GM12878 (cell line): Measurements from ENCODE around the gene PDIK1L. TPM values are rescaled to one million over a fixed set of nuclear protein-coding genes. Genes with fewer than 3 reads are reported as not detected.

Experiments
- ATAC-seq: fragments of 200-7000 bp; cut with Tn5 transposase; 3 replicates; pipeline ENCODE4 v1.9.1; 2020; ENCODE audit warnings: mild to moderate bottlenecking, moderate library complexity
- Bru-seq: library from RNA; stranded (reverse); fragments of 400-500 nt; gene quantifications from one replicate; lab custom pipeline; 2021; lab: Mats Ljungman, UMichigan
- BruChase-seq, 2 experiments: library from RNA; stranded (reverse); fragments of 400-500 nt; gene quantifications; one replicate each; lab custom pipeline; 2021; lab: Mats Ljungman, UMichigan
- BruUV-seq: library from RNA; stranded (reverse); fragments of 400-500 nt; replicated peaks from 2 replicates; lab custom pipeline; 2021; lab: Mats Ljungman, UMichigan
- CTCF ChIA-PET: fragments of 300-600 bp; sonication (Branson Sonifier 250); formaldehyde crosslinking; extraction: SDS; loops from one replicate; lab custom pipeline; 2021; ENCODE audit warnings: inconsistent platforms; lab: Yijun Ruan, JAX
- POLR2A ChIA-PET: fragments of 350-600 bp; formaldehyde crosslinking; extraction: SDS; loops from one replicate; lab custom pipeline; 2021; ENCODE audit warnings: inconsistent platforms; lab: Charles Lee
- RAD21 ChIA-PET: fragments of 300-600 bp; sonication (Branson Sonifier 250); formaldehyde crosslinking; loops from one replicate; lab custom pipeline; 2023; ENCODE audit warnings: antibody characterized with exemption; ENCODE audit not compliant: unreplicated experiment; lab: Charles Lee
- SMC1A ChIA-PET: fragments of 300-600 bp; sonication (Branson Sonifier 250); formaldehyde crosslinking; loops from one replicate; lab custom pipeline; 2023; ENCODE audit not compliant: unreplicated experiment, uncharacterized antibody; lab: Charles Lee
- DNase-seq: peaks from one replicate; pipeline ENCODE4 v3.0.0-alpha.2; 2011; ENCODE audit warnings: low read depth, low spot score
- FAIRE-seq: peaks from 3 replicates; lab custom pipeline; 2011; peaks lifted over from hg19 to GRCh38; lab: Jason Lieb, UNC
- H2AFZ ChIP-seq: 2 replicates; pipeline ENCODE4 v1.6.0; 2011; ENCODE audit warnings: low read depth, low read length, control low read depth; ENCODE audit not compliant: control insufficient read depth
- H3K27ac ChIP-seq: 2 replicates; pipeline ENCODE4 v1.5.1; 2011; ENCODE audit warnings: control low read depth; ENCODE audit not compliant: control insufficient read depth, insufficient read depth
- H3K27me3 ChIP-seq, 2 experiments: replicated peaks in 1 of 2; 2 replicates each; pipeline versions ENCODE4 v1.6.0 to v1.6.1; 2011; ENCODE audit warnings: low read length in 1 of 2; ENCODE audit not compliant: control insufficient read depth in 2 of 2, insufficient read depth in 2 of 2
- H3K36me3 ChIP-seq, 2 experiments: 2 replicates each; pipeline ENCODE4 v1.5.1; 2011; ENCODE audit warnings: low read length in 1 of 2; ENCODE audit not compliant: control insufficient read depth in 2 of 2, insufficient read depth in 2 of 2
- H3K4me1 ChIP-seq: 2 replicates; pipeline ENCODE4 v1.6.1; 2011; ENCODE audit warnings: mild to moderate bottlenecking, low read length, moderate library complexity, mixed read lengths; ENCODE audit not compliant: control insufficient read depth, insufficient read depth
- H3K4me2 ChIP-seq: 2 replicates; pipeline ENCODE4 v1.6.0; 2011; ENCODE audit warnings: control low read depth; ENCODE audit not compliant: control insufficient read depth, insufficient read depth
- H3K4me3 ChIP-seq: fragments of 200-600 bp; sonication (generic); 2 replicates; pipeline ENCODE4 v1.5.1; 2016
- H3K79me2 ChIP-seq: 2 replicates; pipeline ENCODE4 v1.6.0; 2011; ENCODE audit warnings: low read length; ENCODE audit not compliant: control insufficient read depth, insufficient read depth
- H3K9ac ChIP-seq: 2 replicates; pipeline ENCODE4 v1.8.0; 2011; ENCODE audit warnings: low read length, control low read depth, mixed read lengths; ENCODE audit not compliant: control insufficient read depth, insufficient read depth
- H3K9me3 ChIP-seq: replicated peaks from 3 replicates; pipeline ENCODE4 v1.5.1; 2011; ENCODE audit warnings: mild to moderate bottlenecking, low read length; ENCODE audit not compliant: control insufficient read depth, insufficient read depth
- H4K20me1 ChIP-seq: 2 replicates; pipeline ENCODE4 v1.6.0; 2011; ENCODE audit not compliant: control insufficient read depth, insufficient read depth
- CHD1 ChIP-seq: IDR thresholded peaks from 2 replicates; pipeline ENCODE4 v1.6.1; 2012; ENCODE audit warnings: low read depth, low read length, improper control_type of control experiment
- CREB1 ChIP-seq: IDR thresholded peaks from 2 replicates; pipeline ENCODE4 v1.6.1; 2012; ENCODE audit warnings: low read depth, mild to moderate bottlenecking, inconsistent platforms
- EP300 ChIP-seq, 2 experiments: fragments of 150-350 bp in 1 of 2; IDR thresholded peaks; 2 replicates each; pipeline ENCODE4 v1.6.1; 2011 to 2012; ENCODE audit warnings: low read depth in 2 of 2, low read length in 2 of 2, borderline replicate concordance in 1 of 2, improper control_type of control experiment in 1 of 2, inconsistent platforms in 1 of 2; ENCODE audit not compliant: control insufficient read depth in 1 of 2
- ESRRA ChIP-seq: IDR thresholded peaks from 2 replicates; pipeline ENCODE4 v1.6.1; 2012; ENCODE audit warnings: mild to moderate bottlenecking, low read length, improper control_type of control experiment
- IRF4 ChIP-seq: IDR thresholded peaks from 2 replicates; pipeline ENCODE4 v1.6.1; 2011; ENCODE audit warnings: low read depth, low read length
- NKRF ChIP-seq: fragments of 450-650 bp; conservative IDR thresholded peaks from 2 replicates; pipeline ENCODE4 v1.6.1; 2017; ENCODE audit warnings: mild to moderate bottlenecking, moderate library complexity
- RB1 ChIP-seq: fragments of 450-650 bp; formaldehyde crosslinking; IDR thresholded peaks from 2 replicates; pipeline ENCODE4 v1.6.1; 2017; ENCODE audit warnings: mild to moderate bottlenecking, borderline replicate concordance
- SMAD1 ChIP-seq: fragments of 450-650 bp; IDR thresholded peaks from 2 replicates; pipeline ENCODE4 v1.6.1; 2018; ENCODE audit warnings: mild to moderate bottlenecking, low read depth; ENCODE audit not compliant: partially characterized antibody
- SUPT20H ChIP-seq: IDR thresholded peaks from 2 replicates; pipeline ENCODE4 v1.6.1; 2011; ENCODE audit warnings: low read depth, mild to moderate bottlenecking, low read length, moderate library complexity, borderline replicate concordance; ENCODE audit not compliant: control insufficient read depth
- TCF12 ChIP-seq: IDR thresholded peaks from 2 replicates; pipeline ENCODE4 v1.6.1; 2011; ENCODE audit warnings: low read depth, mild to moderate bottlenecking, low read length
- ZNF24 ChIP-seq: fragments of 450-650 bp; IDR thresholded peaks from 2 replicates; pipeline ENCODE4 v1.6.1; 2017; ENCODE audit warnings: antibody characterized with exemption, mild to moderate bottlenecking
- WGBS: methylation state at CpG from one replicate; pipeline ENCODE4 v1.1.6; 2016; ENCODE audit warnings: low lambda C conversion rate; ENCODE audit not compliant: insufficient replicate concordance, insufficient coverage; ENCODE audit errors: missing lambda C conversion rate; 5-methylcytosine and 5-hydroxymethylcytosine counted together
- in situ Hi-C: fragments of 300-500 bp; cut with MboI; formaldehyde crosslinking; loops from 9 replicates; pipeline ENCODE4 v1.14.3; 2018; ENCODE audit warnings: mixed read lengths
- intact Hi-C: fragments of 100-400 bp; cut with micrococcal nuclease; formaldehyde crosslinking; loops from one replicate; pipeline ENCODE4 v1.14.2; 2022; ENCODE audit not compliant: unreplicated experiment
- long read RNA-seq, 2 experiments: library from polyadenylated mRNA; unstranded; transcript quantifications; one replicate each; pipeline ENCODE4 v2.0.0, GENCODE V29; 2019 to 2020
- polyA minus RNA-seq, 3 experiments: library from RNA; depleted of rRNA, polyadenylated mRNA; stranded (reverse); fragments of >200 nt; gene quantifications; 2 replicates each; pipeline ENCODE4 v1.2.3, GENCODE V29; 2011
- polyA plus RNA-seq, 11 experiments: library from polyadenylated mRNA; depleted of rRNA in 4 of 11; unstranded in 6 of 11; stranded (reverse) in 5 of 11; fragments of >200 nt; fragmentation: Nextera tagmentation in 4 of 11; fragmentation: Illumina TruSeq in 1 of 11; extraction: Ambion mirVana in 4 of 11; extraction: Trizol in 1 of 11; gene quantifications; 1 replicate in 1 of 11; 2 replicates in 10 of 11; pipeline versions ENCODE4 v1.2.1 to v1.2.3, GENCODE V29; 2011 to 2016; ENCODE audit warnings: inconsistent platforms in 2 of 11, missing spikeins in 2 of 11, low read depth in 1 of 11
- total RNA-seq, 4 experiments: library from RNA; depleted of rRNA in 3 of 4; stranded (reverse); fragments of >200 nt in 3 of 4; fragmentation: Illumina TruSeq in 1 of 4; extraction: Trizol in 1 of 4; gene quantifications; 2 replicates each; pipeline versions ENCODE4 v1.2.1 to v1.2.3, GENCODE V29; 2013 to 2021
- TF ChIP-seq, protein P1 (sequence below): IDR thresholded peaks from 2 replicates; pipeline ENCODE4 v1.6.1; 2011; ENCODE audit warnings: low read depth, mild to moderate bottlenecking, low read length, moderate library complexity, borderline replicate concordance; ENCODE audit errors: extremely low read depth

PDIK1L gene
- 7.8 TPM in 2 replicates for total RNA-seq (2013; cell fraction: nucleolus; rRNA removed)
- 9.4 and 10.8 TPM in 2 replicates for total RNA-seq (2014; rRNA removed)
- 13.5 and 14.3 TPM in 2 replicates for total RNA-seq (2014; rRNA removed; fragmentation: Illumina TruSeq; extraction: Trizol)
- 11.9 and 13.7 TPM in 2 replicates for total RNA-seq (2021)
- polyA plus RNA-seq (2011; ENCODE audit: low read depth): 3.5 TPM
- 11.6 and 14.2 TPM in 2 replicates for polyA plus RNA-seq (2011; rRNA removed)
- 3.3 and 4.2 TPM in 2 replicates for polyA plus RNA-seq (2011; cell fraction: cytosol; rRNA removed)
- 2.5 and 3.2 TPM in 2 replicates for polyA plus RNA-seq (2011; cell fraction: nucleus; rRNA removed)
- 4.3 and 5.3 TPM in 2 replicates for polyA plus RNA-seq (2012)
- 10.3 and 13.7 TPM in 2 replicates for polyA plus RNA-seq (2014; fragmentation: Illumina TruSeq; extraction: Trizol)
- 1 to 10 TPM; 4.0 to 9.5 TPM for polyA plus RNA-seq (2014; fragmentation: Nextera tagmentation; extraction: Ambion mirVana)
- 4.5 and 6.7 TPM in 2 replicates for polyA plus RNA-seq (2014; rRNA removed)
- polyA plus RNA-seq (2016; fragmentation: Nextera tagmentation; extraction: Ambion mirVana): 10 to 100 TPM; 10.7 to 15.9 TPM
- polyA minus RNA-seq (2011; rRNA and poly(A)+ RNA removed): 10.0 and 15.8 TPM in 2 replicates
- polyA minus RNA-seq (2011; cell fraction: cytosol; rRNA and poly(A)+ RNA removed): 5.1 and 6.5 TPM in 2 replicates
- 2.3 and 3.3 TPM in 2 replicates for polyA minus RNA-seq (2011; cell fraction: nucleus; rRNA and poly(A)+ RNA removed)
- percentile 77 among the genes with signal in this experiment for Bru-seq, nascent RNA
- percentile 58 among the genes with signal in this experiment for BruChase-seq, experiment 1, labeled RNA remaining after a 6-hour chase
- BruChase-seq, experiment 2, labeled RNA remaining after a 2-hour chase: percentile 74 among the genes with signal in this experiment
- long read RNA-seq, experiment 1, partial matches to known transcripts: 0 of 6 reads
- long read RNA-seq, experiment 1, other reads (novel, unspliced or antisense): 4 of 6 reads
- long read RNA-seq, experiment 2, full-length matches to known transcripts: 8 of 14 reads
- long read RNA-seq, experiment 2, partial matches to known transcripts: 1 of 14 reads
- long read RNA-seq, experiment 2, other reads (novel, unspliced or antisense): 5 of 14 reads

GRCh38 chr1:26111530-26112406 is at the start of gene PDIK1L:
PDIK1L (plus strand) TSS chr1:26111824; CDS start chr1:26114309, 2,485 bp downstream.
- Histone ChIP-seq H3K4me1 (peaks cover 12% of the 10 kb centered on the region), H3K36me3 (no peaks in the 10 kb centered on the region), H3K27ac (peak within 1 kb of the TSS; percentile 85), H3K4me3 (peak within 1 kb of the TSS; percentile 89), H4K20me1 (no peaks in the 10 kb centered on the region), H3K9ac (peak within 1 kb of the TSS; percentile 86), H3K4me2 (peak within 1 kb of the TSS; percentile 91), H3K79me2 (peaks cover 18% of the 10 kb centered on the region), H2AFZ (peak within 1 kb of the TSS; percentile 91), H3K27me3 (no peaks in the 10 kb centered on the region), H3K9me3 (no peaks in the 10 kb centered on the region)
- POLR2A ChIA-PET: interaction anchor here (0.7 to 2.9 kb wide), 3 partner anchors 15 to 252 kb away, joined by 3 to 13 read pairs (median 4); partner anchors contain the start of gene AUNIP
- no TSS peak for BruUV-seq
- SMC1A ChIA-PET: interaction anchor here (0.7 to 2.5 kb wide), 5 partner anchors 10 to 78 kb away, joined by 3 to 16 read pairs (median 4); no protein-coding TSS in a partner anchor
- FAIRE-seq: peak; percentile 89
- RAD21 ChIA-PET: interaction anchor here (1.2 to 3.4 kb wide), 3 partner anchors 12 to 31 kb away, joined by 3 to 19 read pairs (median 6); no protein-coding TSS in a partner anchor
- intact Hi-C loops: loop anchor here (2.0 kb wide), 1 partner anchor 123 kb away; the partner anchor contains the start of gene CEP85
- CTCF ChIA-PET: interaction anchor here (1.5 to 3.1 kb wide), 4 partner anchors 13 to 252 kb away, joined by 3 to 24 read pairs (median 13); partner anchors contain the start of gene CEP85
- peak; percentile 86 for ATAC-seq
- under 1% methylated on average over 71 of the region's 96 CpGs for WGBS
- DNase-seq: peak; percentile 73
- in situ Hi-C loops: no loop called here
- no peak for TF ChIP-seq SUPT20H
- TF ChIP-seq TCF12: 0 out of 2 replicates have a peak, but pooled peaks have one; percentile 31
- TF ChIP-seq, protein P1, sequence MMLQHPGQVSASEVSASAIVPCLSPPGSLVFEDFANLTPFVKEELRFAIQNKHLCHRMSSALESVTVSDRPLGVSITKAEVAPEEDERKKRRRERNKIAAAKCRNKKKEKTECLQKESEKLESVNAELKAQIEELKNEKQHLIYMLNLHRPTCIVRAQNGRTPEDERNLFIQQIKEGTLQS: peak; percentile 43; the same call in 1 of the 2 replicates
- TF ChIP-seq ESRRA: 0 out of 2 replicates have a peak, but pooled peaks have one; percentile 4
- peak; percentile 92 for TF ChIP-seq RB1
- peak; percentile 58 for TF ChIP-seq CREB1
- TF ChIP-seq CHD1: peak; percentile 95
- TF ChIP-seq NKRF: peak; percentile 91
- 0 out of 2 replicates have a peak, but pooled peaks have one; percentile 12 for TF ChIP-seq ZNF24
- no peak for TF ChIP-seq SMAD1
- 0 out of 4 replicates have a peak, but pooled peaks of 1 of the 2 experiments have one; percentile 5 for TF ChIP-seq EP300 (IDR thresholded peaks at IDR 0.05; ENCODE audit: borderline replicate concordance in 1 of 2, control insufficient read depth in 1 of 2, low read depth in 2 of 2, low read length in 2 of 2)
- TF ChIP-seq IRF4: 0 out of 2 replicates have a peak, but pooled peaks have one; percentile 24
